GM12864 (cell line): ENCODE data around the gene RNF7.

Experiments used
- DNase-seq: peaks from one replicate; pipeline ENCODE4 v3.0.0-alpha.2; 2011; ENCODE audit warnings: low read depth
- H3K4me3 ChIP-seq: 2 replicates; pipeline ENCODE4 v1.5.1; 2011; ENCODE audit warnings: mild to moderate bottlenecking, low read depth, low read length, control low read depth
- CTCF ChIP-seq: IDR thresholded peaks from 2 replicates; pipeline ENCODE4 v1.5.1; 2011; ENCODE audit warnings: low read depth, mild to moderate bottlenecking, moderate library complexity, low read length, control low read depth, inconsistent platforms; ENCODE audit errors: missing control alignments

The RNF7 gene

DNA sequence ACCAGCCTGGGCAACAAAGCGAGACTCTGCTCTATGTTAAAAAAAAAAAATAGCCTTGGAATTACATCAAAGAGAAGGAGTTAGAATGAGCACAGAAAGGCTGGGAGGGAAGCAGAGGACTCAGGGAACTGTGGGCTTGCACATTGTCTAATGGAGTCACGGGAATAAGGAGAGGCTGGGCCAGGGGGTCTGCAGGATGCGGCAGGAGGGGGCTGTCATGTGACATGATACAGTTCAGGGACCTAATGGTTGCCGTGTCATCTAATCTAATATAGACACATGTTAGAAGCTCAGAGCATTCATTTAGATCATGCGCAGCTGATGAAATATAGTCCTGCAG lies 57.6 kb downstream of the RNF7 start:
- no peak overlapping the region for H3K4me3 ChIP-seq
- DNase-seq, result no peak
- no peak for TF ChIP-seq CTCF

DNA sequence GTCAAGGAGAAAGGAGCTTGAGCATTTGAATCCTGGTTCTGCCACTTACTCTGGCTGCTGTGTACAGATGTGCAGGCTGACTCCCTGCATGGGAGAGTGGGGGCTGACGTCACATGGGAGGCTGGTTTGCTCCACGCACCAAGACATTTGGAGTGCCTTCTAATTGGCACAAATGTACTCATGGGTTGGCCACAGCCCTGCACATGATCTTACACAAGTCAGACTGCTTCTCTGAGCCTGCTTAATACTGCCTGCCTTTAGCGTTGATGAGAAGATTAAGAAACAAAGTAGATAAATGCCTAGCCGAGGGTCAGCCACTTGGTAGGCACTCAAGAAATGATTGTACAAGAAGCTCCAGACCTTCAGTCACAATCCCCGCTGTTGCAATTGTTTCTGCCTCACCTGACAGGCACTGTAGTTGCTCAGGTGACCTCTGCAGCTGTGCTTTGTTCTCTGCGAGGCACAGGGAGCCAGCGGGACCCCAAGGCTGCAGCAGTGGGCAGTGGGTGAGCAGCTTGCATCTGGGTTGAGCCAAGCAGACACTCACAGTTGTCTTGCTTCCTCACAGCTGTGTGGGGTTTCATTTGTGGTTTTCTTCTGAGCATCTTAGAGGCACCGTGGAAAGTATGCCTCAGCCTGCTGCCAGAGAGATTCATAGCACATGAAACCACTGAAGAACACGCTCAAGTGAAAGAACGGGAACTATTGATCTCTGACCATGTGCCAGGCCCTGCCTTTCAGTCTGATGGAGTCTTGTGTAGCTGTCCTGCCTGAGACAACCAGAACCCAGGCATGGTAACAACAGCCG lies 58.2 kb downstream of the RNF7 start:
- DNase-seq, result peak; percentile 85

More for the DNA sequence above, 58.2 kb downstream of the RNF7 start:
- TF ChIP-seq CTCF, result no peak
- no peak overlapping the region for H3K4me3 ChIP-seq
